GM12891 (cell line): ENCODE results near the gene CRISP2.

ENCODE experiments used
- POLR2A ChIP-seq: IDR thresholded peaks from 2 replicates; pipeline ENCODE4 v1.6.1; 2011; ENCODE audit warnings: low read depth, low read length, control low read depth
- POLR2AphosphoS5 ChIP-seq: IDR thresholded peaks from 2 replicates; pipeline ENCODE4 v1.6.1; 2011; ENCODE audit warnings: low read depth, low read length, control low read depth
- POU2F2 ChIP-seq: IDR thresholded peaks from 2 replicates; pipeline ENCODE4 v1.6.1; 2011; ENCODE audit warnings: low read depth, mild to moderate bottlenecking, control low read depth, low read length, moderate library complexity
- SPI1 ChIP-seq: IDR thresholded peaks from 2 replicates; pipeline ENCODE4 v1.6.1; 2011; ENCODE audit warnings: low read depth, low read length, control low read depth
- TAF1 ChIP-seq: IDR thresholded peaks from 2 replicates; pipeline ENCODE4 v1.6.1; 2011; ENCODE audit warnings: low read depth, low read length, control low read depth

DNA sequence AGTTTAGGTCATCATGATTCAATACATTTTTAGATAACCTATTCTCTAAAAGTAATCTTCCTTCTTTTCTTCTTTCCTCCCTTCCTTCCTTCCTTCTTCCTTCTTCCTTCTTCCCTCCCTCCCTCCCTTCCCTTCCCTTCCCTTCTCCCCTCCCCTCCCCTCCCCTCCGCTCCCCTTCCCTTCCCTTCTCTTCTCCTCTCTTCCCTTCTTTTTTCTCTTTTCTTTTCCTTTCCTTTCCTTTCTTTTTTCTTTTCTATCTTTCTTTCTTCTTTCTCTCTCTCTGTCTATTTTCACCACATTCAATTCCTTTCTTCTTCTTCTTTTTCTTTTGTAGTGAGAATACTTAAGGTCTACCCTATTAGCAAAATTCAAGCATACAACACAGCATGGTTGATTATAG lies 59.4 kb downstream of the CRISP2 start:
- TF ChIP-seq TAF1 = no peak
- no peak for TF ChIP-seq POU2F2
- no peak for TF ChIP-seq POLR2A
- TF ChIP-seq POLR2AphosphoS5 = no peak
- TF ChIP-seq SPI1 = no peak
